ENCODE measurements around the gene ACP6.

Gene ACP6

GRCh38 chr1:147626291-147626690 lies 44.0 kb downstream of the ACP6 start (continued):
- TF ChIP-seq SNAI2 (CRISPR knock-in tag; IDR thresholded peaks at IDR 0.05) (no peak), ARNTL (CRISPR knock-in tag; IDR thresholded peaks at IDR 0.05; ENCODE audit: borderline replicate concordance, low read depth) (no peak), ZFP30 (CRISPR knock-in tag; IDR thresholded peaks at IDR 0.05) (no peak), BACH2 (CRISPR knock-in tag; IDR thresholded peaks at IDR 0.05; ENCODE audit: borderline replicate concordance) (no peak)

- no peak for ATAC-seq
These were observed 44.8 kb downstream of the ACP6 start for GRCh38 chr1:147625362-147625995.

More at GRCh38 chr1:147625362-147625995, 44.8 kb downstream of the ACP6 start:
- TF ChIP-seq ARNTL (CRISPR knock-in tag; IDR thresholded peaks at IDR 0.05; ENCODE audit: borderline replicate concordance, low read depth) = no peak
- no peak for TF ChIP-seq ISL1 (CRISPR knock-in tag; IDR thresholded peaks at IDR 0.05)
- TF ChIP-seq, protein P1, sequence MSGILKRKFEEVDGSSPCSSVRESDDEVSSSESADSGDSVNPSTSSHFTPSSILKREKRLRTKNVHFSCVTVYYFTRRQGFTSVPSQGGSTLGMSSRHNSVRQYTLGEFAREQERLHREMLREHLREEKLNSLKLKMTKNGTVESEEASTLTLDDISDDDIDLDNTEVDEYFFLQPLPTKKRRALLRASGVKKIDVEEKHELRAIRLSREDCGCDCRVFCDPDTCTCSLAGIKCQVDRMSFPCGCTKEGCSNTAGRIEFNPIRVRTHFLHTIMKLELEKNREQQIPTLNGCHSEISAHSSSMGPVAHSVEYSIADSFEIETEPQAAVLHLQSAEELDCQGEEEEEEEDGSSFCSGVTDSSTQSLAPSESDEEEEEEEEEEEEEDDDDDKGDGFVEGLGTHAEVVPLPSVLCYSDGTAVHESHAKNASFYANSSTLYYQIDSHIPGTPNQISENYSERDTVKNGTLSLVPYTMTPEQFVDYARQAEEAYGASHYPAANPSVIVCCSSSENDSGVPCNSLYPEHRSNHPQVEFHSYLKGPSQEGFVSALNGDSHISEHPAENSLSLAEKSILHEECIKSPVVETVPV (CRISPR knock-in tag; IDR thresholded peaks at IDR 0.05) = no peak
- no peak for TF ChIP-seq TOX (CRISPR knock-in tag; IDR thresholded peaks at IDR 0.05; ENCODE audit: borderline replicate concordance)
- no peak for TF ChIP-seq TCF4 (CRISPR knock-in tag; IDR thresholded peaks at IDR 0.05; ENCODE audit: borderline replicate concordance)
- TF ChIP-seq GLIS3 (CRISPR knock-in tag; IDR thresholded peaks at IDR 0.05) = no peak
- TF ChIP-seq PATZ1 (CRISPR knock-in tag; IDR thresholded peaks at IDR 0.05; ENCODE audit: borderline replicate concordance) = no peak
- TF ChIP-seq CSDC2 (CRISPR knock-in tag; IDR thresholded peaks at IDR 0.05) = no peak
- TF ChIP-seq ZFP3 (CRISPR knock-in tag; IDR thresholded peaks at IDR 0.05) = no peak
- TF ChIP-seq PPARA (CRISPR knock-in tag; IDR thresholded peaks at IDR 0.05; ENCODE audit: borderline replicate concordance) = no peak
- TF ChIP-seq, protein P2, sequence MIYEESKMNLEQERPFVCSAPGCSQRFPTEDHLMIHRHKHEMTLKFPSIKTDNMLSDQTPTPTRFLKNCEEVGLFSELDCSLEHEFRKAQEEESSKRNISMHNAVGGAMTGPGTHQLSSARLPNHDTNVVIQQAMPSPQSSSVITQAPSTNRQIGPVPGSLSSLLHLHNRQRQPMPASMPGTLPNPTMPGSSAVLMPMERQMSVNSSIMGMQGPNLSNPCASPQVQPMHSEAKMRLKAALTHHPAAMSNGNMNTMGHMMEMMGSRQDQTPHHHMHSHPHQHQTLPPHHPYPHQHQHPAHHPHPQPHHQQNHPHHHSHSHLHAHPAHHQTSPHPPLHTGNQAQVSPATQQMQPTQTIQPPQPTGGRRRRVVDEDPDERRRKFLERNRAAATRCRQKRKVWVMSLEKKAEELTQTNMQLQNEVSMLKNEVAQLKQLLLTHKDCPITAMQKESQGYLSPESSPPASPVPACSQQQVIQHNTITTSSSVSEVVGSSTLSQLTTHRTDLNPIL (CRISPR knock-in tag; IDR thresholded peaks at IDR 0.05; ENCODE audit: low read depth) = no peak
- no peak for TF ChIP-seq ZNF565 (CRISPR knock-in tag; conservative IDR thresholded peaks at IDR 0.05; ENCODE audit: low read depth)
- no peak for TF ChIP-seq ESRRG (CRISPR knock-in tag; IDR thresholded peaks at IDR 0.05)
- no peak for TF ChIP-seq ZNF70 (CRISPR knock-in tag; IDR thresholded peaks at IDR 0.05)
- no peak for TF ChIP-seq BACH2 (CRISPR knock-in tag; IDR thresholded peaks at IDR 0.05; ENCODE audit: borderline replicate concordance)
- no peak for TF ChIP-seq TSHZ2 (CRISPR knock-in tag; IDR thresholded peaks at IDR 0.05)
- TF ChIP-seq ZC3H10 (CRISPR knock-in tag; IDR thresholded peaks at IDR 0.05) = no peak
- no peak for TF ChIP-seq POU6F1 (CRISPR knock-in tag; IDR thresholded peaks at IDR 0.05; ENCODE audit: borderline replicate concordance, low read depth)
- no peak for TF ChIP-seq ZFP30 (CRISPR knock-in tag; IDR thresholded peaks at IDR 0.05)

Data from SK-N-SH treated with all-trans-retinoic acid at 6 μM for 48 hours (cell line).